ENCODE data around the gene DNAJB12.

Gene DNAJB12

DNA sequence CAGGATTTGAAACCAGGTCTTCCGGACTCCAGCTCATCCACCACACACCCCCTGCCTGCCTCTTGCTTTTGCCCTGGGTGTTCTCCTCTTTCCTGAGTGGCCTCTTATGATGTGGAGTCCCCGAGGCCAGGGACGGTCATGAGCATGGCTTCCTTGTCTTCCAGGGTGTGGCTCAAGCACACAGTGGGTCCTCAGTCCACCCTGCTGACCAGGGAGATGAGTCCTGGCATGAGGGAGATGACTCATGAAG lies 32.8 kb downstream of the DNAJB12 start:
- no peak for DNase-seq (ENCODE audit: extremely low spot score)
- TF ChIP-seq, protein P1, sequence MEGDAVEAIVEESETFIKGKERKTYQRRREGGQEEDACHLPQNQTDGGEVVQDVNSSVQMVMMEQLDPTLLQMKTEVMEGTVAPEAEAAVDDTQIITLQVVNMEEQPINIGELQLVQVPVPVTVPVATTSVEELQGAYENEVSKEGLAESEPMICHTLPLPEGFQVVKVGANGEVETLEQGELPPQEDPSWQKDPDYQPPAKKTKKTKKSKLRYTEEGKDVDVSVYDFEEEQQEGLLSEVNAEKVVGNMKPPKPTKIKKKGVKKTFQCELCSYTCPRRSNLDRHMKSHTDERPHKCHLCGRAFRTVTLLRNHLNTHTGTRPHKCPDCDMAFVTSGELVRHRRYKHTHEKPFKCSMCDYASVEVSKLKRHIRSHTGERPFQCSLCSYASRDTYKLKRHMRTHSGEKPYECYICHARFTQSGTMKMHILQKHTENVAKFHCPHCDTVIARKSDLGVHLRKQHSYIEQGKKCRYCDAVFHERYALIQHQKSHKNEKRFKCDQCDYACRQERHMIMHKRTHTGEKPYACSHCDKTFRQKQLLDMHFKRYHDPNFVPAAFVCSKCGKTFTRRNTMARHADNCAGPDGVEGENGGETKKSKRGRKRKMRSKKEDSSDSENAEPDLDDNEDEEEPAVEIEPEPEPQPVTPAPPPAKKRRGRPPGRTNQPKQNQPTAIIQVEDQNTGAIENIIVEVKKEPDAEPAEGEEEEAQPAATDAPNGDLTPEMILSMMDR (IDR thresholded peaks at IDR 0.05; ENCODE audit: control extremely low read depth, extremely low read depth, low read depth, missing control alignments): no peak
- ChIA-PET POLR2A (interaction anchor here (1.6 to 2.6 kb wide), 5 partner anchors 12 to 774 kb away, joined by 5 to 13 read pairs (median 10); partner anchors contain the start of genes DDIT4 and P4HA1), CTCF (interaction anchor here (1.0 to 6.3 kb wide), 8 partner anchors 8 to 74 kb away, joined by 3 to 41 read pairs (median 7); no protein-coding TSS in a partner anchor)

DNA sequence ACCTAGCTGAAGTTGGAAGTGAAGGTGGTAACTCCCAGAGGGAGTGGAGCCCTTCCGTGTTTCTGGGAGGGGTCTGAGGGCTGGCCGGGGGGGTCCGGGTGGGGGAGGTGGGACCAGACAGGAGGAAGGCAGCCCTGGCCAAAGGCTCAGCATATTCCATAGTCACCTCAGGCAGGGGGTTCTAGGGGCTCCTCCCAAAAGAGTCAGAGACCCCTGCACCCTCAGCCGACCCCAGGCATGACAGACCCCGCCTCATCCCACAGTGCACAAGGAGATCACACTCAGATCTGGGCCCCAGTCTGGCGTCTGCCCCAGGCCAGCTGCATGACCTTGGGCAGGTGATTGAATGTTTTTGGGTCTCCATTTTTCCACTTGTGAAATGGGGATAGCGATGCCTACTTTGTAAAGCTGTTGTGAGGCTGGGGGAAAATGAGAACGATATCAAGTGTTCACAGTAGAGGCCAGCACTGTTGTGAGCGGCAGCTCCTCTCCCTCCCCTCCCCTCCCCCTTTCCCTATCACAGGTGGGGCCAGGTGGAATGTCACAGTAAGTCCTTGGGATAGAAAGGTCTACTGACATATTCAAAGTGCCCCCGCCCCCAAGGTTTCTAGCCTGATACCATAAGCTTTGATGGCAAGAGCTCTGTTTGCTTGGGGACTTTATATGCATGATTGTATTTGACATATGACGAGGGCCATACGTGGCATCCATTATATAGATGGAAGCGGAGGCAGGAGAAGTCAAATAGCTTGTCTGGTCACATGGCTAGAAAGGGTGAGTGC lies 33.3 kb downstream of the DNAJB12 start:
- ChIA-PET POLR2A (interaction anchor here (1.0 to 2.6 kb wide), 9 partner anchors 10 to 775 kb away, joined by 3 to 13 read pairs (median 8); partner anchors contain the start of genes DDIT4 and P4HA1), CTCF (interaction anchor here (0.7 to 6.3 kb wide), 12 partner anchors 8 to 74 kb away, joined by 3 to 41 read pairs (median 6); no protein-coding TSS in a partner anchor)
- no peak for DNase-seq (ENCODE audit: extremely low spot score)
- TF ChIP-seq, protein P1 (IDR thresholded peaks at IDR 0.05; ENCODE audit: control extremely low read depth, extremely low read depth, low read depth, missing control alignments): no peak

DNA sequence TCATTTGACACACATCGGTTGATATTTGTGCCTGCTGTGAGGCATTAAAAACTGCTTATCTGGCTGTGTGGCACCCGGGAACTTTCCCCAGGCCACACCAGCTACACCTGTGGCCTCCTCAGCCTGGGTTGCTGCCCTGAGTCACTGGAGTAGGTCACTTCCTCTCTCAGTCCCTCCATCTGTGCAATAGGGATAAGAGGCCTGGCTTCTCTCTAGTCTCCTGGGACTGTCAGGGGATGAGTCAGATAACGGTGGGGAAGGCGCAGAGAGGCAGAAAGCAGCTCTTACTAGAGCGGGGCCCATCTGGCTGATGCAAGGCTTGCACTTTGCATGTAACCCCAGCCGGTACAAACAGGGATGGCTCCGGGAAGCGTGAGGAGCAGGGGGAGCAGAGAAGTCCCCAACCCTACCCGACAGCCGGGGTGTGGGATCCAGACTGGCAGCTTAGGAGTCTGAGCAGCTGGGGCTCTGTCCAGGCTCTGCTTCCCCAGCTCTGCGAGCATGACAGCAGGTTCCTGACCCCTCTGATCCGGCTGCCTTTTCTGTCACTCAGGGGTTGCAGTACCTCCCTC lies 34.0 kb downstream of the DNAJB12 start:
- POLR2A ChIA-PET: interaction anchor here (0.6 to 2.6 kb wide), 12 partner anchors 11 to 775 kb away, joined by 3 to 13 read pairs (median 6); partner anchors contain the start of genes DDIT4 and P4HA1

DNA sequence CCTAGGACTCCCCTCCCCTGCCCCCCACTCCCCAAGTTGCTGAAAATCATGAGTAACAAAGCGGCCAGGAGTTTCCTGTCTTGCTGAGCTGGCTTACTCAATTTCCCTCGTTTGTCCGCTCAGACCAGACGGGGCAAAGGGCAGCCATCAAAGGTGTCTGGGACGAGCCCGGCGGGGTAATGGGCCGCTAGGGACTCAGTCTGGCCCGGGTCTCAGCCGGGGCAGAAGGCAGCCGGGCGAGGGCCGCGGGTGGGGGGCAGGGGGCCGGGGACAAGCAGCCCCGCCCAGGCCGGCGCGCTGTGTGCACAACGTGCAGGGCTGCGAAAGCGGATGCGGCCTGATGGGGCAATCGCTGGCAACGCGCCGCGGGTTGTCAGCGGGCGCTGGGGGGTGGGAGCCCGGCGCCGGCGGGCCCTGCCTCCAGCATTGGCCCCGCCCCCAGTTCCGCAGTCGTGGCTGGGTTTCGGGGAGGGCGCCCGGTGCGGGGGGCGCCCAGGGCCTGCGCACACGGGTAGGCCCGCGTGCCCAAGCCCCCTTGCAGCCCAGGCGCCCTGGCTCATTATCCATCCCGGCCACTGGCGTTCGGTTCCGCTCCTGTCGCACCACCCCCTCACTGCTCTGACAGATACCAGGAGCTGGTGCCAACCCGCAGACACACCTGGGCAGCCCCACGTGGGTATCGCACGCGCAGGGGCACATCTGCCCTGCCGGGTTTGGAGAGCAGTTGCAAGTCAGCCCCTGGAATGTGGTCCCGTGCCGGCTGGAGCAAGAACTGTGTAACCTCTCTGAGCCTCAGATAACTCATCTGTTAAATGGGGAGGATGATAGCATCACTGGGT lies 35.1 kb downstream of the DNAJB12 start:
- CTCF ChIA-PET: interaction anchor here (0.7 to 6.3 kb wide), 6 partner anchors 10 to 107 kb away, joined by 3 to 41 read pairs (median 8); no protein-coding TSS in a partner anchor
- DNase-seq (ENCODE audit: extremely low spot score): peak; percentile 86
- TF ChIP-seq, protein P1 (IDR thresholded peaks at IDR 0.05; ENCODE audit: control extremely low read depth, extremely low read depth, low read depth, missing control alignments): no peak

More for the DNA sequence above, 34.0 kb downstream of the DNAJB12 start:
- TF ChIP-seq, protein P1 (IDR thresholded peaks at IDR 0.05; ENCODE audit: control extremely low read depth, extremely low read depth, low read depth, missing control alignments): no peak
- CTCF ChIA-PET: interaction anchor here (0.7 to 6.3 kb wide), 10 partner anchors 9 to 73 kb away, joined by 3 to 41 read pairs (median 6); no protein-coding TSS in a partner anchor
- peak; percentile 87 for DNase-seq (ENCODE audit: extremely low spot score)

DNA sequence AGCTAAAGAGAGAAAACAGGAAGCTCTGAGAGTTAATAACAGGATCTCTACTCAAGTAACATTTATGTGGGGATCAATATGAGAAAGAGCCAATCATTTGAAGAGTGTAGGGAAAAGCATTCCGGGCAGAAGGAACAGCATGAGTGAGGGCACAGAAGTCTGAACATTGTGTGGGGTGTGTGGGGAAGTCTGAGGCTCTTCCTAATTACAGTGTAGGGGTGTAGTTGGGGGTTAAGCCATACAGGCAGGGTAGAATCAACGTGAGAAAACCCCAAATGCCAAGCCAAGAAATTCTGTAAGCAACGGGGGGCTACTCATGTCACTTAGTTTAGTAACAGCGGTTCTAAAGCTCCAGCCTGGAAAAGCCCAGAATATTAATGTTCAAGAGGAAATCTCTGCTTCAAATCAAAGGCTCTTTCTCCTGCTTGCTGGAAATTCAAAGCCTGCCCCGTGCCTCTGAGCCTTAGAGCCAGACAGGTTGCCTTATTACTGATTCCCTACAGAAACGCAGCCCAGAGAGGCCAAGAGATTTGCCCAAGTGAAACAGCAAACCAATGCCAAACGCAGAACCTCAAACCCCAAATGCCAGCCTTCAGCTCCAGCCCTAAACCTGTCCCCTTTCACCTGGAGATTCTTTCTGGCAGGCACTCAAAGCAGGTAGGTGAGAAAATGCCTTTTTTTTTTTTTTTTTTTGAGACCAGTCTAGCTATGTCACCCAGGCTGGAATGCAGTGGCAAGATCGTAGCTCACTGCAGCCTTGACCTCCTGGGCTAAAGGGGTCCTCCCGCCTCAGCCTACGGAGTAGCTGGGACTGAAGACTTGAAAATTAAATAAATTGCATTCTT lies 36.1 kb downstream of the DNAJB12 start:
- ChIA-PET POLR2A (interaction anchor here (0.6 to 1.3 kb wide), 3 partner anchors 21 to 43 kb away, joined by 3 to 5 read pairs (median 4); no protein-coding TSS in a partner anchor), CTCF (interaction anchor here (0.7 to 6.3 kb wide), 3 partner anchors 20 to 106 kb away, joined by 3 to 41 read pairs (median 3); no protein-coding TSS in a partner anchor)
- TF ChIP-seq, protein P1 (IDR thresholded peaks at IDR 0.05; ENCODE audit: control extremely low read depth, extremely low read depth, low read depth, missing control alignments): no peak
- DNase-seq (ENCODE audit: extremely low spot score): no peak

More for the DNA sequence above, 35.1 kb downstream of the DNAJB12 start:
- POLR2A ChIA-PET: interaction anchor here (0.6 to 2.6 kb wide), 11 partner anchors 12 to 1972 kb away, joined by 3 to 13 read pairs (median 5); partner anchors contain the start of gene DDIT4

All from GM10248 (cell line).